ENCODE results near the gene SH3GL1. TPM values are rescaled to one million over a fixed set of nuclear protein-coding genes. Genes with fewer than 3 reads are reported as not detected.

The SH3GL1 gene
- total and polyA plus RNA-seq, 2 experiments from 2014 or later: 73.1 to 89.5 TPM

- TF ChIP-seq CREB1 (CRISPR knock-in tag; IDR thresholded peaks at IDR 0.05; ENCODE audit: low read depth): no peak
- TF ChIP-seq EZH2 (IDR thresholded peaks at IDR 0.05; ENCODE audit: low read depth, unreplicated experiment): no peak
- no peak for TF ChIP-seq JUNB (IDR thresholded peaks at IDR 0.05; ENCODE audit: unreplicated experiment)
- TF ChIP-seq ZNF114 (CRISPR knock-in tag; IDR thresholded peaks at IDR 0.05): no peak
- no peak for TF ChIP-seq ZNF462 (CRISPR knock-in tag; IDR thresholded peaks at IDR 0.05)
These were observed 8.5 kb downstream of the SH3GL1 start (continued) for GRCh38 chr19:4391701-4392483.

- peak overlapping the region; percentile 84; the same call in 1 of the 2 replicates for H3K27ac ChIP-seq (ENCODE audit: low read depth)
These were observed 9.0 kb downstream of the SH3GL1 start for GRCh38 chr19:4391306-4391693.

More at GRCh38 chr19:4391306-4391693, 9.0 kb downstream of the SH3GL1 start:
- Mint-ChIP-seq H3K27me3 (ENCODE audit: insufficient read depth, low read depth, poor library complexity) (peaks cover 22% of the 10 kb centered on the region), H3K36me3 (ENCODE audit: low read depth) (peaks cover 23% of the 10 kb centered on the region), H3K4me3 (peak overlapping the region; percentile 63), H3K27ac (no peak overlapping the region), H3K9me3 (no peaks in the 10 kb centered on the region), H3K4me1 (peaks cover 59% of the 10 kb centered on the region)
- peaks cover 10% of the 10 kb centered on the region; the same call in 1 of the 2 replicates for H3F3A ChIP-seq (replicated peaks; ENCODE audit: low read depth)
- peaks cover 76% of the 10 kb centered on the region for H4K20me1 ChIP-seq (replicated peaks; ENCODE audit: insufficient read depth)
- peak overlapping the region; percentile 46; the same call in 1 of the 2 replicates for H3K4me3 ChIP-seq
- peak overlapping the region; percentile 75 for H3K4me2 ChIP-seq
- H3K79me2 ChIP-seq (replicated peaks; ENCODE audit: insufficient read depth): peaks cover 97% of the 10 kb centered on the region
- H3K9me2 ChIP-seq (ENCODE audit: insufficient read depth): no peaks in the 10 kb centered on the region
- H3K27me3 ChIP-seq (ENCODE audit: insufficient read depth): no peaks in the 10 kb centered on the region
- H3K4me1 ChIP-seq (ENCODE audit: insufficient read depth): peaks cover 22% of the 10 kb centered on the region
- ATAC-seq: no peak
- TF ChIP-seq ZNF331 (CRISPR knock-in tag; IDR thresholded peaks at IDR 0.05; ENCODE audit: low read depth): no peak
- H3K36me3 ChIP-seq (ENCODE audit: insufficient read depth): peaks cover 11% of the 10 kb centered on the region; the same call in 1 of the 2 replicates
- DNase-seq (ENCODE audit: low spot score): no peak
- no peak overlapping the region for H2AFZ ChIP-seq
